Aorta (tissue), 5 donors: Measurements from ENCODE around the gene SPATA21. TPM values are rescaled to one million over a fixed set of nuclear protein-coding genes. Genes with fewer than 3 reads are reported as not detected.
A peak's percentile ranks its signal among the peaks of the same experiment; 100 is the strongest.
"Not testable (repeated sequence)": the region's sequence is repeated elsewhere in the genome, so short reads cannot be mapped to it uniquely, and the experiment has no call there.

Source experiments
- ATAC-seq: fragments of 200-7000 bp; cut with Tn5 transposase; one replicate; pipeline ENCODE4 v1.9.1; 2022; ENCODE audit warnings: moderate library complexity; ENCODE audit not compliant: low FRiP score
- DNase-seq, 2 donors: peaks; one replicate each; pipeline ENCODE4 v3.0.0-alpha.2; 2020
- H3K27ac ChIP-seq, 2 donors: one replicate each; pipeline ENCODE4 v1.5.1; 2013; ENCODE audit warnings: low read length in 2 of 2, mild to moderate bottlenecking in 2 of 2, moderate library complexity in 2 of 2, control low read depth in 1 of 2, inconsistent platforms in 1 of 2, low read depth in 1 of 2
- H3K27me3 ChIP-seq, 2 donors: one replicate each; pipeline ENCODE4 v1.6.1; 2013; ENCODE audit warnings: control low read depth in 1 of 2, low read length in 1 of 2, mild to moderate bottlenecking in 1 of 2, moderate library complexity in 1 of 2; ENCODE audit not compliant: insufficient read depth in 2 of 2, control insufficient read depth in 1 of 2
- H3K36me3 ChIP-seq, 2 donors: one replicate each; pipeline ENCODE4 v1.6.1; 2013; ENCODE audit warnings: control low read depth in 1 of 2, low read length in 1 of 2, mild to moderate bottlenecking in 1 of 2; ENCODE audit not compliant: insufficient read depth in 2 of 2, control insufficient read depth in 1 of 2
- H3K4me1 ChIP-seq, 2 donors: one replicate each; pipeline ENCODE4 v1.6.1; 2013; ENCODE audit warnings: low read length in 2 of 2, control low read depth in 1 of 2, mild to moderate bottlenecking in 1 of 2, moderate library complexity in 1 of 2; ENCODE audit not compliant: insufficient read depth in 2 of 2, control insufficient read depth in 1 of 2
- H3K4me3 ChIP-seq, 2 donors: one replicate each; pipeline ENCODE4 v1.5.1; 2013; ENCODE audit warnings: low read length in 2 of 2, control low read depth in 1 of 2, mild to moderate bottlenecking in 1 of 2
- H3K9me3 ChIP-seq: one replicate; pipeline ENCODE4 v1.6.1; 2013; ENCODE audit warnings: mild to moderate bottlenecking, low read length; ENCODE audit not compliant: control insufficient read depth
- WGBS, 2 donors: extraction: QIAGEN DNeasy Blood & Tissue Kit; methylation state at CpG; one replicate each; pipeline ENCODE4 v1.1.7; 2013; 5-methylcytosine and 5-hydroxymethylcytosine counted together
- intact Hi-C, 2 donors: fragments of 100-400 bp; cut with DNase I; formaldehyde crosslinking; loops; one replicate each; pipeline versions ENCODE4 v1.14.2 to v1.15.0; 2022
- polyA plus RNA-seq, 2 donors: library from polyadenylated mRNA; stranded (reverse); fragments of 200-250 nt; gene quantifications; one replicate each; pipeline ENCODE4 v1.2.3, GENCODE V29; 2013
- total RNA-seq, 2 donors: library from RNA; stranded (reverse); fragmentation: NEBNext Ultra II Directional; extraction: Animal tissue kit (Norgen Biotek cat#: 25700); gene quantifications; one replicate each; pipeline ENCODE4 v1.2.1, GENCODE V29; 2021
- donor health status: healthy with polysubstance abuse.
- donor health status: Bipolar disorder and iron deficiency.
- donor health status: DM: no; HTN: no; CAD: no.
- donor health status: DM: no; HTN: no; CAD: no.
- donor health status: DM: yes; HTN: yes; CAD: no.

SPATA21 gene
- total and polyA plus RNA-seq, 4 donors = 0.33 to 0.38 TPM; not detected in 2

DNA sequence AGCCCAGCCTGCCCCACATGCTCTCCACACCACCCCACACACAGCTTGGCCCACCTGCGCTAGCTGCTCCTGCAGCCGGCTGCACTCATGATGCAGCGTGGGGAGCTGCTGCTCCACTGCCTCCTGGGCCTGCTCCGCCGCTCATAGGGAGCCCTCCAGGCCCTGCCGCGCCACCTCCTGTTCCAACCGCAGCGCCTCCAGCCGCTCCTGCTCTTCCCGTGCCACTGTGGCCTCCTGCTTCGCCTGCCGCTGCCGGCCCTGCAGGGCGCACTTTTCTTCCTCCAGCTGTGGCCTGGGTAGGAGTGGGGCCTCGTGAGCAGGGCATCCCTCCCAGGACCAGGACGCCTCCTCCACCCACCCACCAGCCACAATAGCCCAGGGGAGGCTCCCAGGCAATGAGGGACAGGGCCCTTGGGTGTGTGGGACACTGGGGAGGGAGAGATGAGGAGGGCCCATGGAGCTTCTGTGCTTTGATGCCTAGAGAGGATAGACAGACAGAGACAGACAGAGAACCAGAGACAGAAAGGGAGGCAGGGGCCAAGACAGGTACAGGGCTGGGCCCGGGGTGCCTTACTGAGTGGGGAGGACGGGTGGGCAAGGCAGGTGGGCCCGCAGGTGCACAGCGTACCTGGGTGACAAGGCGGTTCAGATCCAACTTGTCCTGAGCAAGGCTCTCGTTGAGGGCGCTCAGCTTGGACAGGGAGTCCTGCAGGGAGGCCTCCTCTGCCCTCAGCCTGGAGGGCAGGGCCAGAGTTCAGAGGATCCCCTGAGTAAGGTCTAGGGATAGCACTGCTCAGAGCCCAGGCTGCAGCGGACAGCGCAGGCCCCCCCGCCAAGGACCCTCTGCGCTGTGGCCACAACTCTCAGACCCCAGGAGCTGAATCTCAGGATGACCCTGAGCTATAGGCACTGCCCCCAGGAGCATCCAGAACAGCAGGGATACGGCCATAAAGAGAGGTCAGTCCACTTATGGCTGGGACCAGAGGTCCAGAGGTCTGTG, 38.8 kb upstream of the SPATA21 start:
- ATAC-seq = peak; percentile 58
- H3K9me3 ChIP-seq, intact Hi-C loops, H3K27ac ChIP-seq, H3K4me3 ChIP-seq, H3K27me3 ChIP-seq, H3K4me1 ChIP-seq, H3K36me3 ChIP-seq: not testable (repeated sequence)
- WGBS, 2 donors = 91 to 95% methylated on average over 20 to 29 of the region's 29 CpGs
- peak in 1 of 2 donors; percentile 71 for DNase-seq

DNA sequence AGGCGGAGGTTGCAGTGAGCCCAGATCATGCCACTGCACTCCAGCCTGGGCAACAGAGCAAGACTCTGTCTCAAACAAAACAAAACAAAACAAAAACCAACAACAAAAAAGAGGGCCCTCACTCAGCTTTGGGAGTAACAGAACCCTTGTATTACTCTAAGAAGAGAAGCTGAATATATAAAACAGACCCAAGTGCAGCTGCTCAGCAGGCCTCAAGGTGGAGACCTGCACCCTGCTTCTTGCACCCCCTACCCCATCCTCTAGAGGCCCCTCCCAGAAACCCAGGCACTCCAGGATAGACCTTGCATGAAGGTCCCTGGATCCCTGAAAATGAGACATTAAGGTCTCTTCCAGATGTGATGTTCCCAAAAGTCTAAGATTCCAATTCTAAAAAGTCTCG, 37.7 kb upstream of the SPATA21 start:
- H3K27me3 ChIP-seq, H3K36me3 ChIP-seq, H3K9me3 ChIP-seq, H3K27ac ChIP-seq, DNase-seq, H3K4me3 ChIP-seq, intact Hi-C loops, ATAC-seq, H3K4me1 ChIP-seq: not testable (repeated sequence)
- whole genome bisulfite sequencing, 2 donors = 96 to 100% methylated on average over 2 of the region's 2 CpGs

DNA sequence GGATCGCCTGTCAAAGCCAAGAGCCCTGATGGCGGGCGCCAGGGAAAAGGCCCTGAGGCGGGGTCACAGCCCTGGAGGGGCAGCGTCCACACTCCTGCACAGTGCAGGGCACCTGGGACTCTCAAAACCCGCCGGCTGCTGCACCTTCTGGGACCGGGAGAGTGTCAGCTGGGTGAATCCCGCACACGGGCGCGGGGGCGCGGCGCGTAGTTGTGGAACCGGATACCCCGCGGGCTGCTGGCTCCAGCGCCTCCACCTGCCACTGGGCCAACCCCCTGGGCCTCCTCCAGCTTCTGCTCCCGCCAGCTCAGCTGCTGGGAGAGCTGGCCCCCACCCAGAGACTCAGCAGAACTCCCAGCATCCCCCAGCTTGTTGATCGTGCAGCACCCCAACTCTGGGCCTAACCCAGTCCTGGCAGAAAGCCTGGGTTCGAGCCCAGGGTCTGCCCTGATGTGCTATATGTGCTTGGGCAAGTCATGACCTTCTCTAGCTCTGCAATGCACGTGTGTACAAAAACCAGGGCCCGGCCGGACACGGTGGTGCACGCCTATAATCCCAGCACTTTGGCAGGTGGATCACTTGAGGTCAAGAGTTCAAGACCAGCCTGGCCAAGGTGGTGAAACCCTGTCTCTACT, 37.1 kb upstream of the SPATA21 start:
- DNase-seq (peak in 1 of 2 donors; percentile 73), ATAC-seq (no peak)
- WGBS, 2 donors = 93 to 95% methylated on average over 28 of the region's 28 CpGs
- Histone ChIP-seq H3K4me3 (no peak overlapping the region), H3K27me3 (no peaks in the 10 kb centered on the region), H3K4me1 (no peaks in the 10 kb centered on the region), H3K36me3 (peaks cover 6 to 7% of the 10 kb centered on the region in 2 donors), H3K27ac (no peak overlapping the region), H3K9me3 (no peaks in the 10 kb centered on the region)
- intact Hi-C loops = no loop called here

DNA sequence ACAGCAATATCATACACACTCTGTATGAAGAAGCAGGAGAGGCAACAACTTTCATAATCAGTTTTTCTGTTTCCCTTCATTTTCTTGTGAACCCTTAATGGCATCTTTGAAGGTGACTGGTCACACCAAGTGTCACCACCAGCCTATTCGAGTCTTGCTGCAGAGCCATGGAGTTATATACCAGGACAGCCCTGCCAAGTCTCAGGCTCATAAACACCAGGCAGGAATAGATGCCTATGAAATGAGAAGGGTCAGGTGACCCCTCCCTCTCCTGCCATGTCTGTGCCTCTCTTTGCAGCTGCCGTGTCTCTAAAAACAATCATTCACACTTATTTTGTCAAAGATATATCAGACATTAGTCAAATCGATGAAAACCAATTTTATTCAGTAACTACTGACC, 31.3 kb upstream of the SPATA21 start:
- H3K9me3 ChIP-seq = no peaks in the 10 kb centered on the region
- no peak for DNase-seq
- 73 to 85% methylated on average over 3 of the region's 3 CpGs for WGBS, 2 donors
- peaks cover 0 to 3% of the 10 kb centered on the region in 2 donors for H3K36me3 ChIP-seq
- no peak overlapping the region for H3K4me3 ChIP-seq
- intact Hi-C loops = no loop called here
- ATAC-seq = no peak
- H3K27ac ChIP-seq = no peak overlapping the region
- H3K27me3 ChIP-seq = no peaks in the 10 kb centered on the region
- H3K4me1 ChIP-seq = no peaks in the 10 kb centered on the region

DNA sequence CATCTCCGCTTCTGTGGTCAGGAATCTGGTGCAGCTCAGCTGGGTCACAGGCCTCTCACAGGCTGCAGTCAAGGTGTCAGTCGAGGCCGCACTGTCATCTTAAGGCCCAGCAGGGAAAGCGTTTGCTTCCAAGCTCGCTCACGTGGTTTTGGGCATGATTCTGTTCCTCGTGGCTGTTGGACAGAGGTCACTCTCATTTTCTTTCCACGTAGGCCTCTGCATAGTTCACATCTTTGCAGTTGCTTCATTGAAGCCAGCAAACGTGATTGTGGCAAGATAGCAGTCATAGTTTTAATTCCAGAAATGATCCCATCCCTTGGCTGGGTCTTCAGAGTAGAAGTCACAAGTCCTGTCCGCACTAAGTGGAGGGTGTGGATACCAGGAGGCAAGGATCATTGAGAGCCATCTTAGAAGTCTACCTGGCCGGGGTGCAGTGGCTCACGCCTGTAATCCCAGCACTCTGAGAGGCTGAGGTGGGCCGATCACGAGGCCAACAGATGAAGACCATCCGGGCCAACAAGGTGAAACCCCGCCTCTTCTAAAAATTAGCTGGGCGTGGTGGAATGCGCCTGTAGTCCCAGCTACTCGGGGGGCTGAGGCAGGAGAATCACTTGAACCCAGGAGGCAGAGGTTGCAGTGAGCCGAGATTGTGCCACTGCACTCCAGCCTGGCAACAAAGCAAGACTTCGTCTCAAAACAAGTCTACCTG, 27.8 kb upstream of the SPATA21 start:
- H3K27me3 ChIP-seq = no peaks in the 10 kb centered on the region
- peak in 1 of 2 donors; percentile 43 for DNase-seq
- peaks cover 4% of the 10 kb centered on the region in 2 donors for H3K36me3 ChIP-seq
- intact Hi-C loops = no loop called here
- no peak for ATAC-seq
- no peaks in the 10 kb centered on the region for H3K9me3 ChIP-seq
- H3K4me3 ChIP-seq = no peak overlapping the region
- no peaks in the 10 kb centered on the region for H3K4me1 ChIP-seq
- 91 to 92% methylated on average over 21 of the region's 21 CpGs for WGBS, 2 donors
- H3K27ac ChIP-seq = no peak overlapping the region

DNA sequence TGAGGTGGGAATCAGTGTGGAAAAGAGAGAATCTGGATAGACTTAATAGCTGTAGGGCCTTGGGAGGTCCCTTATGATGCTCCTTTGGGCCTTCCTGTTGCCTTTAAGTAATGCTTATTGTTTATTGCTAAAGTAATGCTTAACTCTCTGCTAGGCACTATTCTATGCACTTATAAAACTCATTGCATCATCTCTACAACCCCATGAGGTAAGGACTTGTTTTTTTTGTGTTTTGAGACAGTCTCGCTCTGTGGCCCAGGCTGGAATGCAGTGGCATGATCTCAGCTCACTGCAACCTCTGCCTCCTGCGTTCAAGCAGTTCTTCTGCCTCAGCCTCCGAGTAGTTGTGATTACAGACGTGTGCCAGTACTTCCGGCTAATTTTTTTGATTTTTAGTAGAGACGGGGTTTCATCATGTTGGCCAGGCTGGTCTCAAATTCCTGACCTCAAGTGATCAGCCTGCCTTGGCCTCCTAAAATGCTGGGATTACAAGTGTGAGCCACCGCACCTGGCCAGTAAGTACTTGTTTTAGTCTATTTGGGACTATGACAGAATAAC, 25.6 kb upstream of the SPATA21 start:
- no peak overlapping the region for H3K27ac ChIP-seq
- H3K4me1 ChIP-seq = no peaks in the 10 kb centered on the region
- H3K4me3 ChIP-seq = no peak overlapping the region
- intact Hi-C loops = no loop called here
- H3K36me3 ChIP-seq = peaks cover 4% of the 10 kb centered on the region in 2 donors
- 80 to 83% methylated on average over 7 of the region's 7 CpGs for WGBS, 2 donors
- no peak for DNase-seq
- ATAC-seq = no peak
- H3K9me3 ChIP-seq = no peaks in the 10 kb centered on the region
- no peaks in the 10 kb centered on the region for H3K27me3 ChIP-seq

DNA sequence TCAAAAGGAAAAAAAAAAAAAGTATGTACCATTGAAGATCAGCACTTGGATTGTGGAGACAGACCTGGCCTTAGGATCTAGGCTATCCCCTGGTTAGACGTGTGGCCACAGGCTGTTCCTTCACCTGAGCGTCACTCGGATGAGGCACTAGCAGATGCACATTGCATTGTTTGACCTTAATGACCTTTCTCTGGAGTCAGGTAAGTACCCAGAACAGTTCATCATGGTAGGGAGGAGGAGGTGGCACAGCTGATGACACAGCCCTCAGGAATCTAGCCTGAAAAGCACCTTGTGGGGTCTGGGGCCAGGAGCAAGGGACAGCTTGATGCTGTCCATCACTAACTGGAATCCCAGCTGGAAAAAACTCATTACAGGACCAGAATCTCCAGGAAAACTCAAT, 24.5 kb upstream of the SPATA21 start:
- no peak for ATAC-seq
- no peak overlapping the region for H3K27ac ChIP-seq
- no peaks in the 10 kb centered on the region for H3K27me3 ChIP-seq
- 96% methylated on average over 3 of the region's 3 CpGs for WGBS, 2 donors
- intact Hi-C loops = no loop called here
- no peaks in the 10 kb centered on the region for H3K4me1 ChIP-seq
- peaks cover 4% of the 10 kb centered on the region in 2 donors for H3K36me3 ChIP-seq
- H3K4me3 ChIP-seq = no peak overlapping the region
- no peaks in the 10 kb centered on the region for H3K9me3 ChIP-seq
- no peak for DNase-seq

DNA sequence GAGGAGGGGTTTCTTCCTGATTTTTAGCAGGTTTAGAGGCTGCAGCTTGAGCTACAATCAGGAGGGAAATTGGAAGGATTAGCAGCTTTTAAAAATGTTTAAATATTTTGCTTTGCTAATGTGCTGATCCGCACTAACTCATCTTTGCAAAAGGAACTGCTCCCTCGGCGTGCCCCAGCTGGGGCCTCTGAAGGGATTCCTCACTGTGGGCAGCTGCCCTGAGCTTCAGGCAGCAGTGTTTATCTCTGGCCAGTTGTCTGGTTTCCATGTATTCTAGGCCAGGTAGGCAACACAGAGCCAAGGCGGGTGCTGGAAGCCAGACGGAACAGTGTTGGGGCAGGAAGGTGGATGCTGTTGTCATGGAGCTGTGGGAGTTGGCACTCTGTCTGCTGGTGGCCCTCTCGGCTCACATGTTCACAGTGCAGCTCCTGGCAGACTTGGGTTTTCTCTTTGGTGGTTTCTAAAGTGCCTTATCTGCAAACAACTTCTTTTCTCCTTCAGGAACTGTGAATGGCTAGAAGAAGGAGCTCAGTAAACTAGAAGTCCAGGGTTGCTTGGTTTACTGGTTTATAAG, 22.2 kb upstream of the SPATA21 start:
- no peaks in the 10 kb centered on the region for H3K27me3 ChIP-seq
- no peak overlapping the region for H3K27ac ChIP-seq
- no peaks in the 10 kb centered on the region for H3K4me1 ChIP-seq
- peak in 1 of 2 donors; percentile 42 for DNase-seq
- H3K36me3 ChIP-seq = peaks cover 4% of the 10 kb centered on the region in 2 donors
- no peak overlapping the region for H3K4me3 ChIP-seq
- no peaks in the 10 kb centered on the region for H3K9me3 ChIP-seq
- WGBS, 2 donors = 62 to 66% methylated on average over 6 of the region's 6 CpGs
- no peak for ATAC-seq
- intact Hi-C loops = no loop called here
